NCI-H2029 treated with DMSO at 0.1 percent for 48 hours (cell line): ENCODE measurements around the gene MOB2.

Experiments
- DNase-seq: peaks from one replicate; lab custom pipeline; 2025; lab: John Stamatoyannopoulos, UW

Gene MOB2, protein sequence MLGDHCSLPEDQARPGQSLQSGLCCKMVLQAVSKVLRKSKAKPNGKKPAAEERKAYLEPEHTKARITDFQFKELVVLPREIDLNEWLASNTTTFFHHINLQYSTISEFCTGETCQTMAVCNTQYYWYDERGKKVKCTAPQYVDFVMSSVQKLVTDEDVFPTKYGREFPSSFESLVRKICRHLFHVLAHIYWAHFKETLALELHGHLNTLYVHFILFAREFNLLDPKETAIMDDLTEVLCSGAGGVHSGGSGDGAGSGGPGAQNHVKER

DNA sequence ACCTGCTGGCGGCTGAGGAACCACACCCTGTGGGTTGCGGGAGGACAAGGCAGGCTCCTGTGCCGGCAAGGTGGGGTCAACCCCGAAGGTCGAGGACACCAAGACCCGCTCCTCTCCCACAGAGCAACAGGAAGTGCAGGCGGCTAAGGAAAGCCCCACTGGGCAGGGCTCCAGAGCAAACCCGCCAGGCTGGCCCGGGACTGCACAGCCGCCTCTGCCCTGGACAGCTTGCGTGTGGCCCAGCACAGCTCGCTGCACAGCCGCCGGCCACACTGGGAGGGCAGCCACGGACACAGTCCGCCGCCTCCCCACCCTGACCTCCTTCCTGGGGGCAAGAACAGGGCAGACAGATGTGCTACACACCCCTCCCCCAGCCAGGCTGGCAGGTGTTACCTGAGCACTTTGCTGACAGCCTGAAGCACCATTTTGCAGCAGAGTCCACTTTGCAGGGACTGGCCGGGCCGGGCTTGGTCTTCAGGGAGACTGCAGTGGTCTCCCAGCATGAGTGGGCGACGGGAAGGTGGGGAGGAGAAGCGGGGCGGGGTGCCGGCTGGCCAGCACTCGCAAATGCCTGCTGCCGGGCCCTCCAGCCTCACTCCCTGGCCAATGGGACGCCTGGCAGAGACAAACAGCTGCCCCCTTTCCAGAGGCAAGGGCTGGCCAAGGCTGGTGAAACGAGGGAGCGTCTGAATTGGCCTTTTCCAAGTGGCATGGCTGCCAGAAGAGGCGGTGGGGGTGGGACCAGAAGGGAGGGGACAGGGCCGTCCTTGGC lies at the start of gene MOB2:
Gene MOB2 (minus strand): TSS at position 726 of the 772 bp plus-strand sequence. CDS start 223 bp downstream, at position 503.
- no peak for DNase-seq

- no peak for DNase-seq
Observed at GRCh38 chr11:1534682-1535081, 48.1 kb upstream of the MOB2 start.

GRCh38 chr11:1534171-1534570 lies 47.6 kb upstream of the MOB2 start:
- no peak for DNase-seq

- DNase-seq: no peak
Observed at GRCh38 chr11:1533342-1533725, 46.8 kb upstream of the MOB2 start.

GRCh38 chr11:1532606-1533341 lies 46.2 kb upstream of the MOB2 start:
- no peak for DNase-seq

DNA sequence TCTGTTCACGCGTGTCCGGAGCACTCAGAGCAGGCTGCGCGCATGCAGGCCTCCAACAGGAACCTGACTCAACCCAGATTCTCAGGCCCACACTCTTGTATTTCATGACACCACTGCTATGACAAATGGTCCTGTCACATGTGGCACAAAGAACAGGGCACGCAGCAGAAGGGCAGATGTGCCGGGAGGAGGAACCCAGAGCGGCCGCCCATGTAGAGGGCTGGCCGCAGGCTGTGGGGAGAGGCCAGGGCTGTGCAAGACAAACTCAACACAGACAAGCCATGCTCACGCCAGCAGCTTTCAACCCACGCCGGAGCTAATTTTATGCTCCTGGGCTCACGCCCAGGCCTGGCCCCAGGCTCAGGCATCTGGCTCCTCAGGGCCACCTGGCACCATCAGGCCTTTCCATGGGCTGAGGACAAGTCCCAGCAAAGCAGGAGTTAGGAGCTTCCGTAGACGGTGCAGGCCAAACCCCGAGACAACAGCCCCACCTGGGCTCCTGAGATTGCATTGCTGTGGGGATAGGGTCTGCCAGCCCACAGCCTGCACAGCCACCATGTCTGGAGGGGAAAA lies 45.5 kb upstream of the MOB2 start:
- DNase-seq: no peak

DNA sequence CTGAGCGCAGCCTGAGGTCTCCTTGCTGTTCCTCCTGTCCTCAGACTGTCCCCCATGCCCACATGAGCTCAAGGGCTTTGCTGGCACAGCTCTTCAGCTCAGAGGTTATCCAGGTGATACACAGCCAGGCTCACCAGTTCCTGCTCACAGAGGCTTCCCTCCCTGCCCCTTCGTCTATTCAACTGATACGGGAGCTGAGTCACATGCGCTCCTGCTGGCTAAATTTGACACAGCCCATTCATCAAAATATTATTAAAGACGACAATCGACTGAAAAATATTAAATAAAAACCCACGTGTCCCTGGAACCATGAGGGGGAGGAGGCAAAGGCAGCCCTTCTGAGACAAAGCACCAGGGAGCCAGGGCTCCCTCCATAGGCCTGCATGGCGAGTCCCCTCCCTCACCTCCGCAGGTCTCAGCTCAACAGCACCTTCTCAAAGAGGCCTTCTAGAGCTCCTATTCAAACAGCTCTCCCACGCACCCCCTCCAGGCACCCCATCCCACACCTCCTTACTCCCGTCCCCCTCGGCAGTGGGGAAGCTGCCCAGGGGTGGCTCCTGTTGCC lies 45.0 kb upstream of the MOB2 start:
- DNase-seq: no peak

GRCh38 chr11:1530686-1531448 lies 44.3 kb upstream of the MOB2 start:
- no peak for DNase-seq

GRCh38 chr11:1529774-1530173 lies 43.2 kb upstream of the MOB2 start:
- no peak for DNase-seq

GRCh38 chr11:1529286-1529685 lies 42.7 kb upstream of the MOB2 start:
- DNase-seq: no peak

DNA sequence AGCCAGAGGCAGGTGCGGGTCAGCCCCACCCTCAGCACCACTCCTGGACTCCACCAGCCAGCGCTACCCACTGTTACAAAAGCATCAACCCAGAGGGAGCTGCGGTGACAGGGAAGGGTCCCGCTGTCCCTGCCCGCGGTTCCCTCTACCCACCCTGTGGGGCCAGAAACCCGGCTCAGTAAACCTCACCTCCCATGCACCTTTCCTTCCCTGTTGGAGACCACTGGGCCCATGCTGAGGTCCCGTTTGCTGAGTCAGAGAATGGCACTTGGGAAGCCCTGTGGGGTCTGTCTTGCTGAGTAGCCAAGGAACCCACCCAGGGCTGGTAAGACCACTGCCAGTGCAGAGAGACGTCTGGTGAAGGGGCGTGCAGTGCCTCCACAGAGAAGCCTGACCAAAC lies 42.1 kb upstream of the MOB2 start:
- no peak for DNase-seq

- DNase-seq: no peak
Observed at GRCh38 chr11:1526785-1527184, 40.2 kb upstream of the MOB2 start.

- no peak for DNase-seq
Observed at GRCh38 chr11:1523779-1524178, 37.2 kb upstream of the MOB2 start.

GRCh38 chr11:1523077-1523476 lies 36.5 kb upstream of the MOB2 start:
- DNase-seq: no peak

GRCh38 chr11:1522081-1522424 lies 35.5 kb upstream of the MOB2 start:
- DNase-seq: no peak

GRCh38 chr11:1521382-1522080 lies 35.0 kb upstream of the MOB2 start:
- DNase-seq: no peak

DNA sequence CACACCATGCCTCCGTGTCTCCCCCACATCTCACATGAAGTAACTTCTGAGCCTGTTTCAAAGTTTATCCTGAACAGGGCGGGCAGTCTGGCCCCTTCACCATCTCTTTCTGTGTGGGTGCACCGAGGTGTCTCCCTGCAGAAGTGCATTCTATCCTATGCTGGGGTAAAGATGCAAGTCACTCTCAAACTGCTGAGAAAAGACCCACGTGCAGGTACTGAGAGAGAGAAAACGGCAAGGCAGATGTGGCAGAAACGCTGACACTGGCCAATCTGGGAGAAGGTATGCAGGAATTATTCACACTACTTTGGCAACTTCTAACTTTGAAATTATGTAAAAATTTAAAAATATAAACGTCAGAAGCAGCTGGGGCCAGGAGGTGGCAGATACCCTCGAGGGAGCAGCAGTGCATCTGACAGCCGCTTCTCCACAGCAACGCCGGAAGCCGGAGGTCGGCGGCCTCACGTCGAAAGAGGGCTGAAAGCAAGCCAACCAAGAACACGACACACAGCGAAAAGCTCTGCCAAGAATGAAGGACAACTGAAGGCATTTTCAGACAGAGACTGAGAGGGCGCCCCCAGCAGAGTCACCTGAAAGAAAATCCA lies 34.2 kb upstream of the MOB2 start:
- no peak for DNase-seq

DNA sequence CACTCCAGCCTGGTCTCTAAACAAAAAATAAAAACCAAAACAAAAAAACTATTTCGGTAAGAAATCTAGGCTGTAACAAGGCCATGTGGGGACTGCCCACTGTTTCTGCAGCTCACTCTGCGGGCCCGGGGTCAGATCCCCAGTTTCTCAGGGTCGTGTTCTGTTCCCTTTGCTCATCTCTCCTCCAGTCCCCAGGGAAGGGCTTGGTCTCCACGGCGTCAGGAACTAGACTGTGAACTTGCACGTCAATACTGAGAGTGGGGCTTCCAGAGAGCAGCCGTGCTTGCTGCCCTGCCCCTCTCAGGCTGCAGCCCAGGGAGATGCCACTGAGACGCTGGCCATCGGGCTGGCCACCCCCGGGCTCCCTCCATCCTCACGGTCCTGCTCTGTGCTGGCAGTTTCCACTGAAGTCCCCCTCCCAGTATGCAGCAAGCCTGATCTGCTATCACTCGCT lies 33.7 kb upstream of the MOB2 start:
- DNase-seq: no peak

DNA sequence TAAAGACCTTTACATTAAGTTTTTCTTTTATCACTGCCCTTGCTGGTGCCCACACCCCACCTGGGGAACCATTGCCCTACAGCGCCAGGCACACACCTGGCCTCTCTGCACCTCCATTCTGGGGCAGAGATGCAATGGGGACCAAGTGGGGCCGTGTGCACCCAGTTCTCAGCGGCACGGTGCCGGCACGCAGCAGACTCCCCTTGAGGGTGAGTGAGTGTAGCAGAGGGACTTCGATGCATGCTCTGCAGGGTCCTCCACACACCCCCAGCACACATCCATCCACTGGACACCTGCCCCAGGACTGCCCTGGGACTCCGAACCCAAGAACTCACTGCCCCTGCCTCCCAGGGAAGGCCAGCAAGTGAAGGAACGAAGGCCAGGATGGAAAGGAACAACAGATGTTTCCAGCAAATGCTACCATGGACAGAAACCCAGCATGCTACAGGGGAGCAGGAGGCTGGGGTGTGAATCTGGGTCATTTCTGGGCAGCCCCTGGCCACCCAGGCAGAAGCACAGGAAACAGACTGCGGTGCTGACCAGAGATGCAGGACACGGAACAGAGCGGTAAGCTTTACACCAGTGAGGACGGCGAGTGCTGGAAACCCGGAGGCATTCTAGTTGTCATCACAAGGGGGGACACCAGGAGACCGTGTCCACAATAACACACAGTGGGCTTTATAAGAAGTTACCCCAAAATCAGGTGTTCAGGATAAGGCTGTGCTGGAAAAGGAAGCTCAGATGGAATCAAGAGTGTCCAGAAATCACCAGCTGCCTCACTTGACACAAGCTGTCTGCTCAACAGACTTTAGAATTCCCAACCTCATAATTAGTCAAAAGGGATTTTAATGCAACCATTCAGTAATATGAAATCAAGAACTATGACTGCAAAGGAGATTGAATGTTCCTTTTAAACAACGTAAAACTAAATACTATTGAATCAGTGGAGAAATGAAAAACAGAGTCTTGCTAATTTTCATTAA lies 32.7 kb upstream of the MOB2 start:
- DNase-seq: no peak
